ENCODE data around the gene TANC1. TPM values are rescaled to one million over a fixed set of nuclear protein-coding genes. Genes with fewer than 3 reads are reported as not detected.

Gene TANC1
- total RNA-seq, 6 experiments from 2014 or later: 22.4 to 27.7 (median 23.1) TPM

- Mint-ChIP-seq H3K4me1 (ENCODE audit: low read depth) (peaks cover 34% of the 10 kb centered on the region), H3K4me3 (peak overlapping the region; percentile 70), H3K27ac (peak overlapping the region; percentile 86), H3K27me3 (ENCODE audit: insufficient read depth) (no peaks in the 10 kb centered on the region; the same call in none of the 2 replicates), H3K36me3 (ENCODE audit: low read depth) (peaks cover 50% of the 10 kb centered on the region), H3K9me3 (peaks cover 16% of the 10 kb centered on the region)
- TF ChIP-seq, protein P1, sequence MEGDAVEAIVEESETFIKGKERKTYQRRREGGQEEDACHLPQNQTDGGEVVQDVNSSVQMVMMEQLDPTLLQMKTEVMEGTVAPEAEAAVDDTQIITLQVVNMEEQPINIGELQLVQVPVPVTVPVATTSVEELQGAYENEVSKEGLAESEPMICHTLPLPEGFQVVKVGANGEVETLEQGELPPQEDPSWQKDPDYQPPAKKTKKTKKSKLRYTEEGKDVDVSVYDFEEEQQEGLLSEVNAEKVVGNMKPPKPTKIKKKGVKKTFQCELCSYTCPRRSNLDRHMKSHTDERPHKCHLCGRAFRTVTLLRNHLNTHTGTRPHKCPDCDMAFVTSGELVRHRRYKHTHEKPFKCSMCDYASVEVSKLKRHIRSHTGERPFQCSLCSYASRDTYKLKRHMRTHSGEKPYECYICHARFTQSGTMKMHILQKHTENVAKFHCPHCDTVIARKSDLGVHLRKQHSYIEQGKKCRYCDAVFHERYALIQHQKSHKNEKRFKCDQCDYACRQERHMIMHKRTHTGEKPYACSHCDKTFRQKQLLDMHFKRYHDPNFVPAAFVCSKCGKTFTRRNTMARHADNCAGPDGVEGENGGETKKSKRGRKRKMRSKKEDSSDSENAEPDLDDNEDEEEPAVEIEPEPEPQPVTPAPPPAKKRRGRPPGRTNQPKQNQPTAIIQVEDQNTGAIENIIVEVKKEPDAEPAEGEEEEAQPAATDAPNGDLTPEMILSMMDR (IDR thresholded peaks at IDR 0.05): no peak
- DNase-seq: peak; percentile 80
Observed at GRCh38 chr2:159010340-159010739, 41.9 kb downstream of the TANC1 start.

DNA sequence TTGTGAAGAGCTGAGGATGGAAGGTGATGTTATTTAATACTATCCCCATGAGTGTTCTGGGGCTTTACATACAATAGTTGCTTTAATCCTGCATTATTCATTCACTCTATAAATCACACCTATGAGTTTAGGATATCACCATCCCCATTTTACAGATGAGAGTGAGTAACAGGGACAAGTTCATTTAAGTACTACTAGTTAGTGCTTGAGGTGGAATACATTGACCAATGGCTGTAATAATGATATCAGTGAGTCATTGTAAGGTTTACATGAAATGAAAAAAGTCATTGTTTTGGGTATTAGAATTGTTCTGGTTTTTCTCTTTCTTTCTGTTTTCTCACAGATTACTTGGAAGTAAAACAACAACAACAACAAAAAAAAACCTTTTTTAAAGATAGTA lies 42.5 kb downstream of the TANC1 start:
- Mint-ChIP-seq H3K4me1 (ENCODE audit: low read depth) (peaks cover 34% of the 10 kb centered on the region), H3K9me3 (peaks cover 22% of the 10 kb centered on the region), H3K27me3 (ENCODE audit: insufficient read depth) (no peaks in the 10 kb centered on the region; the same call in none of the 2 replicates), H3K4me3 (peak overlapping the region; percentile 70), H3K36me3 (ENCODE audit: low read depth) (peaks cover 56% of the 10 kb centered on the region), H3K27ac (peak overlapping the region; percentile 86)
- TF ChIP-seq, protein P1 (IDR thresholded peaks at IDR 0.05): no peak
- no peak for DNase-seq

DNA sequence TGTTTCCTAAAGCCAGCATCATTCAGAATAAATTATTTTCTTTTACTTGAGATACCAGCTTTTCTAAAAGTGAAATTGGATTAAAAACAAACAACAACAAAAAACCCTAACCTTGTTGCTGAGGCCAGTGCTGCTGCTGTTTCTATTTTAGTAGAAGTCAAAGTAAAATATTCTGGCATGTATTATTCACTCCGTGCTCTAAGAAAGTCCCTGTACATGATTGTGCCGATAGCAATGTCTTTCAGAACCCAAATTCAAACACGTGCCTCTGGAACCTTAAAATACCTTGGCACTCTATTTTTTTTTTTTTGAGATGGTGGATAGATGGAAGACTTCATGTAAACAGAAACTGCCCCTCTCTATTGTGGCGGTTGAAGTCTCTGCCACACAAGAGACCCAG lies 43.7 kb downstream of the TANC1 start:
- no peaks in the 10 kb centered on the region; the same call in none of the 2 replicates for H3K27me3 Mint-ChIP-seq (ENCODE audit: insufficient read depth)
- TF ChIP-seq, protein P1 (IDR thresholded peaks at IDR 0.05): no peak
- peaks cover 34% of the 10 kb centered on the region for H3K4me1 Mint-ChIP-seq (ENCODE audit: low read depth)
- H3K27ac Mint-ChIP-seq: no peak overlapping the region
- H3K4me3 Mint-ChIP-seq: no peak overlapping the region
- peaks cover 33% of the 10 kb centered on the region for H3K9me3 Mint-ChIP-seq
- peaks cover 66% of the 10 kb centered on the region for H3K36me3 Mint-ChIP-seq (ENCODE audit: low read depth)
- DNase-seq: no peak

DNA sequence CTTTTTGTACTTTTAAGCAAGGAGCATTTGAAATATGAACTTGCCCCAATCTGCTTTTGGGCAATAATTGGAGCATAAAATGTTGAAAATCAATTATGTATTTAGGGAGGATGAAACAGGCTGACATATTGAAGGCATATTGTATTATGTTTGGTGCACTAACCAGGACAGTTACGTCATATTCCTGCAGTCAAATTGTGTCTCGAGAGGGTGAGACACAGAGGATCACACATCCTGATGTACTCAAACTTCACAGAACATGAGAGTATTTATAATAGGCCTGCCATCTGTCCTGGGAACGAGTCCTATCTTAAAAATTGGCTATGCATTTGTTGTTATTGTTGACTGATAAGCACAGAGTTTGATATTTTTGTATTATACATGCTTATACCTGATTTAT lies 44.7 kb downstream of the TANC1 start:
- DNase-seq: no peak
- Mint-ChIP-seq H3K27me3 (ENCODE audit: insufficient read depth) (no peaks in the 10 kb centered on the region; the same call in none of the 2 replicates), H3K9me3 (peaks cover 33% of the 10 kb centered on the region), H3K4me3 (no peak overlapping the region), H3K27ac (no peak overlapping the region), H3K36me3 (ENCODE audit: low read depth) (peaks cover 59% of the 10 kb centered on the region), H3K4me1 (ENCODE audit: low read depth) (peaks cover 34% of the 10 kb centered on the region)
- TF ChIP-seq, protein P1 (IDR thresholded peaks at IDR 0.05): no peak

DNA sequence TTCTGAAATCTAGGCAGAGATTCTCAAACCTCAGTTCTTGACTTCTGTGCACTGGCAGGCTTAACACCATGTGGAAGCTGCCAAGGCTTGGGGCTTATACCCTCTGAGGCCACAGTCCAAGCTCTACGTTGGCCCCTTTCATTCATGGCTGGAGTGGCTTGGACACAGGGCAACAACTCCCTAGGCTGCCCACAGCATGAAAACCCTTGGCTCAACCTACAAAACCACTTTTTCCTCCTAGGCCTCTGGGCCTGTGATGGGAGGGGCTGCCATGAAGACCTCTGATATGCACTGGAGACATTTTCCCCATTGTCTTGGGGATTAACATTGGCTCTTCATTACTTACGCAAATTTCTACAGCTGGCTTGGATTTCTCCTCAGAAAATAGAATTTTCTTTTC lies 46.7 kb downstream of the TANC1 start:
- TF ChIP-seq, protein P1 (IDR thresholded peaks at IDR 0.05): no peak
- H3K27ac Mint-ChIP-seq: no peak overlapping the region
- peaks cover 20% of the 10 kb centered on the region for H3K4me1 Mint-ChIP-seq (ENCODE audit: low read depth)
- peaks cover 59% of the 10 kb centered on the region for H3K36me3 Mint-ChIP-seq (ENCODE audit: low read depth)
- DNase-seq: no peak
- no peak overlapping the region for H3K4me3 Mint-ChIP-seq
- no peaks in the 10 kb centered on the region; the same call in none of the 2 replicates for H3K27me3 Mint-ChIP-seq (ENCODE audit: insufficient read depth)
- H3K9me3 Mint-ChIP-seq: peaks cover 33% of the 10 kb centered on the region

DNA sequence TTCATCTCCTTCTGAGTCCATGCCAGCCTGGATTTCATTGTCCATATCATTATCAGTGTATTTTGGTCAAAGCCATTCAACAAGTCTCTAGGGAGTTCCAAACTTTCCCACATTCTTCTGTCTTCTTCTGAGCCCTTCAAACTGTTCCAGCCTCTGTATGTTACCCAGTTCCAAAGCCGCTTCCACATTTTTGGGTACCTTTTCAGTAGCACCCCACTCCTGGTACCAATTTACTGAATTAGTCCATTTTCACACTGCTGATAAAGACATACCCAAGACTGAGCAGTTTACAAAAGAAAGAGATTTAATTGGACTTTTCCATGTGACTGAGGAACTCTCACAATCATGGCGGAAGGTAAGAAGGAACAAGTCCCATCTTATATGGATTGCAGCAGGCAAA lies 47.4 kb downstream of the TANC1 start:
- TF ChIP-seq, protein P1 (IDR thresholded peaks at IDR 0.05): no peak
- Mint-ChIP-seq H3K9me3 (peaks cover 33% of the 10 kb centered on the region), H3K27ac (no peak overlapping the region), H3K4me1 (ENCODE audit: low read depth) (peaks cover 13% of the 10 kb centered on the region), H3K27me3 (ENCODE audit: insufficient read depth) (no peaks in the 10 kb centered on the region; the same call in none of the 2 replicates), H3K4me3 (no peak overlapping the region), H3K36me3 (ENCODE audit: low read depth) (peaks cover 56% of the 10 kb centered on the region)
- DNase-seq: no peak
